Fibroblast of lung (primary cell): Measurements from ENCODE around the gene TYRP1.

Experiments used
- EZH2 ChIP-seq: IDR thresholded peaks from 2 replicates; pipeline ENCODE4 v1.5.1; 2012; ENCODE audit warnings: low read length, control low read depth, mild to moderate bottlenecking; ENCODE audit errors: missing control alignments
- TF ChIP-seq, protein P1 (sequence below), 2 donors: IDR thresholded peaks in 1 of 2; conservative IDR thresholded peaks in 1 of 2; 1 replicate in 1 of 2; 2 replicates in 1 of 2; pipeline ENCODE4 v1.5.1; 2011 to 2012; ENCODE audit warnings: low read length in 2 of 2, control low read depth in 1 of 2, inconsistent platforms in 1 of 2, low read depth in 1 of 2, mild to moderate bottlenecking in 1 of 2

DNA sequence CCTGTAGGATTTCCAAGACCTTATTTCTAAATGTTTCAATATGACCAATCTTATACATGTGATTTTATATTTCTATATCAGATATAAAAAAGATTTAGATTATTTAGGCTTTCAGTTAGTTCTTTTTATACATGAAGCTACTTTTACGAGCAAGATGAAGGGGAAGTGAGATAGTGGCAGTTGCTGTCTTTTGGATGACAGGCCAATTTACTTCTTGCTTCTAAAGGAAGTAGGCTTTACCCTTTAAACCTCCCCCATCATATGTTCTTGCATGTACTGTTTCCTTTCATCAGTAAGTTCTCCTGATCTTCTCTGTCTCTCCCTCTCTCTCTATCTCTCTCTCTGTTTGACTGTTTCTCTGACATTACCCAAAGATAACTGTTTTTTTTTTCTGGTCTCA, 4.0 kb upstream of the TYRP1 start:
- no peak for TF ChIP-seq EZH2
- TF ChIP-seq, protein P1, sequence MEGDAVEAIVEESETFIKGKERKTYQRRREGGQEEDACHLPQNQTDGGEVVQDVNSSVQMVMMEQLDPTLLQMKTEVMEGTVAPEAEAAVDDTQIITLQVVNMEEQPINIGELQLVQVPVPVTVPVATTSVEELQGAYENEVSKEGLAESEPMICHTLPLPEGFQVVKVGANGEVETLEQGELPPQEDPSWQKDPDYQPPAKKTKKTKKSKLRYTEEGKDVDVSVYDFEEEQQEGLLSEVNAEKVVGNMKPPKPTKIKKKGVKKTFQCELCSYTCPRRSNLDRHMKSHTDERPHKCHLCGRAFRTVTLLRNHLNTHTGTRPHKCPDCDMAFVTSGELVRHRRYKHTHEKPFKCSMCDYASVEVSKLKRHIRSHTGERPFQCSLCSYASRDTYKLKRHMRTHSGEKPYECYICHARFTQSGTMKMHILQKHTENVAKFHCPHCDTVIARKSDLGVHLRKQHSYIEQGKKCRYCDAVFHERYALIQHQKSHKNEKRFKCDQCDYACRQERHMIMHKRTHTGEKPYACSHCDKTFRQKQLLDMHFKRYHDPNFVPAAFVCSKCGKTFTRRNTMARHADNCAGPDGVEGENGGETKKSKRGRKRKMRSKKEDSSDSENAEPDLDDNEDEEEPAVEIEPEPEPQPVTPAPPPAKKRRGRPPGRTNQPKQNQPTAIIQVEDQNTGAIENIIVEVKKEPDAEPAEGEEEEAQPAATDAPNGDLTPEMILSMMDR (conservative IDR thresholded peaks at IDR 0.05 in 1 of 2, IDR thresholded peaks at IDR 0.05 in 1 of 2; ENCODE audit: low read depth in 1 of 2, low read length in 2 of 2) = no peak
